CD4-positive, alpha-beta T cell treated with Interleukin-12 subunit alpha and Interleukin-12 subunit beta, for 1 hour (primary cell): ENCODE measurements around the gene DLG2.

Experiments
- DNase-seq: peaks from one replicate; pipeline ENCODE4 v3.0.0-alpha.2; 2020

DLG2 gene

DNA sequence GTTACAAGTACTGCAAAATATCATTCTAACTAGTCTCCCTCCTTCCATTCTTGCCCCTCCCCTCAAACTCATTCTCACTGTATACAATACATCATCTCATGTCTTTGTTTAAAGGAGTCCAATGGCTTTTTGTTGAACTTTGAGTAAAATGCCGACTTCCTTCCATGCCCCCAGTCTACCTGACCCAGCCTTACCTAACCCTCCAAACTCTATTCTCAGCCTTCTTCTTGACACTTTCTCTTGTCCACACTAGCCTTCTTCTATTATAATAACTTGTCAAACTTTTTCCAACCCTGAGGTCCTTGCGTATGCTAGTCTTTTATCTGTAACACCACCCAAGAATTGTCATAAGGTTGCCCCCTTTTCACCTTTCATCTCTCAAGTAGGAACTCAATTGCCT lies 1329.6 kb downstream of the DLG2 start:
- DNase-seq: no peak

DNA sequence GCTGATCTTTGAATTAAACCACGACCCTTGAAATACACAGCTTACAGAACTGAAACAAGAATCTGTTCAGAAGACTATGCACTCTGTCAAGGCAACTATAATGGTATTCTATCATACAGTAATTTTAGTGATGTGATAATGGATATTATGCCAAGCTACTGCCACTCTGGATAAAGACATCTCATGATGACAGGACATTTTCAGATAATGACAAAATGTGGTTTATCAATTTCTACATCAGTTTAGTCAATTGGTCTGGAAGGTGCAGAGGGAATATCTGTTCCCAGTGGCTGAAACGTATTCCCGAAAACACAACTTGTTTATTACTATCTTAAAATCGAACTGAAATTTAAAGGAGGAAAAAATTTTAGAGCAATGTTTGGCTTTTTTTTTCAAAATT lies 1331.3 kb downstream of the DLG2 start:
- DNase-seq: no peak

DNA sequence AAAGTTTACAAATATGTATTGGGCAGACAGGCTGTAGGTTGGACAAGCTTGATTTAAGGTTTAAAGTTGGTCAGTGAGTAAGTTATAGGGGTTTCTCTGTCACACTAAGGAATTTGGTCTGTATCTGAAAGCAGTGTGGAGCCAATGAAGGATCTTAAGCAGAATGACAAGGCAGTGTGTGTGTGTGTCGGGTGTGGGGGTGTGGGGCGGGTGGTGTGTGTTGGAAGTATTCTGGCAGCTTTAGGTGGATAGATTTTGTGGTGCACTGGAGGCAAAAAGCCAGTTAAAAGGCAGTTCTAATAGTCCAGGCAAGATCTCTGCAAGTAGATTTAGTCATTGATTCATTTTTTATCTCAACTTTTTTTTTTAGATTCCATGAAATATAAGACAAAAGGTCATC lies 1334.2 kb downstream of the DLG2 start:
- DNase-seq: no peak

DNA sequence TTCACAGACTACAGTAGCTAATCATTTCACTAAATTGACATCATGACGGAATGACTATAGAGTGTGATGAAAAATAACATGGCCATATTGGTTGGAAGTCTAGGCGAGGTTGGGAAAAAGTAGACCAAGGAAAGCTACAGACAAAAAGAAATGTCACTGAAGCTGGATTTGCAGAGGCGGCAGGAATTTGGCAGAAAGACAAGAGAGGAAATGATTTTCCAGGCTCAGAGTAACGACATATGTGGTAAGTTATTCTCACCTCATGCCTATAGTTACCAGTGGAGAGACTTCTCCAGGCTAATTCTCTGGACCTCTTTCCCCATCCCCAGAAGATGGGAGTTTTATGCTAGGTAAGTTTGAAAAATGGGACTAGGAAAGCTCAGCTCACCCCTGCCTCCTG lies 1335.1 kb downstream of the DLG2 start:
- DNase-seq: no peak

DNA sequence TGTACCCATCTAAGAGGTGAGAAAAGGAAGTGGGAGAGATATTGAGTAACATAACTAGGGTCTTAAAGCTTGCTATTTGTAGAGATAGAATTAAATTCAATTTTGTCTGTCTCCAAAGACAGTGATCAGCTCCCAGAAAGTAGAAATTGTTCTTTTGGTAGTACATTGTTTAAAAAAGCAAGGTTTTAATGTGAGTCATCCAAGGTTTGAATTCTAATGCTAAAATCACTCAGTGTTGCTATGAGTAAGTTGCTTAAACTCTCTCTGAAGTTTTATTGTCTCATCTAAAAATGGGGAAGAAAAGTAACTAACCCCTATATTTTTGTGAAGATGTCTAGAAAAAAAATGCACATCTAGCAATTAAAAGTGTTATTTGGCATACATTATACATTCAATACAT lies 1336.5 kb downstream of the DLG2 start:
- no peak for DNase-seq

DNA sequence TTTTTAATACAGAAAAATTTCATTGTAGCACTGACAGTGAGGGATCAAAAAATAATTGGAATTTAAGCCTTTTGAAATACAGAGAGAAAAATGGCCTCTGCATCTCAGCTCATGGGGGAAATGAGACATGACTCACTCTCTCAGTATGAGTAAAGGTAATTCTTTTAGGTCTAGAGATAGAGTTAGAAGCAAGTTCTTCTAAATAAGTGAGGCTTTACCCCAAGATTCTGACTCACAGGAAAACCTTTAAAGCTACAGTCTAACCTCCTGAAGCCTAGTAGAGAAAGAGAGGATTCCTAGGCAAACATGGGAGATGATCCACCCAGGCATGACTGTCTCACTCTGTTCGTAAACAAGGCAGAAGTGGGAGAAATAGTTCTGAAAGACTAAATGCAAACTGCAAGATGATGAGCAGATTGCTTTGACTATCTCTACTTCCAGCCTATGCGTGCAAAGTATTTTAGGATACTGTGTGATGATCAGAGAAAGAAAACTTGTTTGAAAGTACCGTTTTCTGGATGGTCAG lies 1337.7 kb downstream of the DLG2 start:
- no peak for DNase-seq

DNA sequence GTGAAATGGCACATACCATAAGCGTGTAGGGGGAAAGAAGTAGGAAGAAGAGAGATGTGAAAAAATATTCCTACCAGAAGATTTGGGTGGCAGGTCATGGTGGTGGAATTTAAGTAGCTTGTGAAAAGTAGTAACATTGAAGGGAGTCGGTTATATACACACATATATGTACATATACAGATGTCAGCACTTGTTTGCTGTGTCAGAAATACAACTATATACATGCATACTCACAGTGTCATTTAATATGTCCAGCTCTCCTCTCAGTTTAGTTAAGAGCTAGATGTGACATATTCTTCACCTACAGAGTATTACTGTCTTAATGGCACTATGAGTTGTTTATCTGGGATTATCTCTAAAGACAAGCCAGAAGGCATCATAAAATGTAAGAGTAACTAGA lies 1353.6 kb downstream of the DLG2 start:
- no peak for DNase-seq

DNA sequence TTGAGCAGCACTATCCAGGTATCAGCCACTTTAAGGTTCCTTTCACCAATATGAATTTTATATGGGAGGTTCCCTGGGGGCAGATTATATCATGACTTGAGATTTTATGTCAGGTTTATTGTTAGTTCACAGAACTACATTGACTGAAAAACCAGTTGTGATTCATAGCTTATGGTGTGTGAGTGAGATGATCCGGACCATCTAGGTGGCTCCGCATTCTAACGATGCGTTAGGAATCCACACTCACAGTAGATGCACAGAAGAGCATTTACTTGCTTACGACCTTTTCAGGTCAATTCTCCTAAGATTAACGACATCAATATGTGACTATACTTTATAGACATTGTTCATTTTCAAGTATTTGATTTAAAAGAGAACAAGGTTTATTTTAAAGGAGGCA lies 1356.7 kb downstream of the DLG2 start:
- DNase-seq: no peak

DNA sequence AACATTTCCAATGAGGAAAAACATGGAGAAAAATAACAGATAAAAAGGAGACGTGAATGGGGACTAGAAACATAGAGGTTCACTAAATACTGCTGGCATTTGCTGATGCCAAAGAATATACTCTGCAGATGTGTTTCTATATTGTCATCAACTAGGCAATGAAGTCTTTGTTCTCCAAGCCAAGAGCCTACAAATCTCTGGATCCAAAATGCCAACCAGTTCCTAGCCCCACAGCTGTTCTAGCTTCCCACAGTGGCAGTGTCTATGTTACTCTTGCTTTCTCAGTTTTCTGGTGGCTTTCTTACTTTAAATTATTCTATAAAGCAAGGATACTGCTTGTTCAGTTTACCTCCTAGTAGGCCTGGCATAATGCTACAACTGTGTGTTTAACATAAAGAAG lies 1363.1 kb downstream of the DLG2 start:
- DNase-seq: no peak

DNA sequence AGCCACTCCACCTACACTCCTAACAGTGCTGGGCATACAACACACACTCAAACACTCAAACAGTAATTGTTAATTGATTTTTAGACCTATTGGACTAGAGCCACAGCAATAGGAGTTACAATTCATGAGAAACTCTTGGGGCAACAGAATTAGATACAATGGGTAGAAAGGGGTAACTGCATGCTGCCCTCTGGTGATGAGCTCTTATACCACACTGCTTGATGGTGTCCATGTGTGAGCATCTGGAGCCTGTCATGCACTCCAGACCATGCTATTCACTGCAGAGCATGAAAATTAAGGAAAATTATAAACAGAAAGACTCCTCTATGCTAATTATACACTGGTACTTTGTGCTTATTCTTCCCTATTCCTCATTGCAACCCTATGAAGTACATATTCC lies 1365.4 kb downstream of the DLG2 start:
- no peak for DNase-seq

DNA sequence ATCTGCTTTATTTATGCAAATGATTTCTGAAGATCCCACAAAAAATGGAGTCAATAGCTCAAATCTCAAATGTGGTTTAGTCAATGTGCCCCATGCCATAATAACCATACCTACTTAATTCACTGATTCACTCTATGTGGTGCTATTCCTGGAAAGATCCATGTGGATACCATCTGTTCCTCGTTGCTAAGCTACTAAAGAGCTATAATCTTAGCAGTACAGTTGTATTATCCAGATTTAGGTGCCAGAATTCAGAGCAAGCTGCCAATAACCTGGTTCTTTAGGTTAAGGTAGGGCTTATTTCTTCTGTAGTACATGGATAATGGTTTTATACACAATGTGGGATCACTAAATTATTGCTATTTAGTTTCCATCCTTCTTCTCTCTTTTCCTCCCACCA lies 1366.3 kb downstream of the DLG2 start:
- DNase-seq: no peak

DNA sequence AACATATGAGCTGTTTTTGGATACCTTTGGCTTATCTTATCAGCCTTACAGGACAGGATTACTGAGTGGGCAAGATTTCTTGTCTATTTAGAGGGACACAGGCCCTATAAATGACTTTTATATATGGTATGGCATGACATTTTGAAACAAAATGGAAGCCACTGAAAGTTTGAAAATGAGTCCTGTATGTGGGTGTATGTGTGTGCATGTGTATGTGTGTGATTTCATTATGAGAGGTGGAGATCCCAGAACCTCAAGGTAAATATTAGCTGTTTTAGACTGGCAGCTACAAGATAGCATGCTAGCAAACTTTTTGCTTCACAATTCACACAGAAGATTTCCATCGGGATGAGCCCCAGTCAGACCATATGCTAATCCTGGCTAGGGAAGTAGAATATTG lies 1370.5 kb downstream of the DLG2 start:
- no peak for DNase-seq

DNA sequence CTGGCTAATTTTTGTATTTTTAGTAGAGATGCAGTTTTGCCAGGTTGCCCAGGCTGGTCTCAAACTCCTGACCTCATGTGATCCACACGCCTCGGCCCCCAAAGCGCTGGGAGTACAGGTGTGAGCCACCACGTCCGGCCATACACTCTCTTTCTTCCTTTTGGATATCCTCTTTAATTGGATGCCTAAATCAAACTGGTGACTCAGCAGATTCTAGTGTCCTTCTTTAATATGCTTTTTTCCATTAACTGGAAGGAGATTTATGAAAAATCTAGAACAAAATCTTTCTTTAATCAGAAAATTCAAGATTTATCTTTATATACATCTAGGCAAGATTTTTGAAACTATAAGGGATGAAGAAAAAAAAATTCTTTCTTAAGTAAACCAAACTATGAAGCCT lies 1371.7 kb downstream of the DLG2 start:
- no peak for DNase-seq

DNA sequence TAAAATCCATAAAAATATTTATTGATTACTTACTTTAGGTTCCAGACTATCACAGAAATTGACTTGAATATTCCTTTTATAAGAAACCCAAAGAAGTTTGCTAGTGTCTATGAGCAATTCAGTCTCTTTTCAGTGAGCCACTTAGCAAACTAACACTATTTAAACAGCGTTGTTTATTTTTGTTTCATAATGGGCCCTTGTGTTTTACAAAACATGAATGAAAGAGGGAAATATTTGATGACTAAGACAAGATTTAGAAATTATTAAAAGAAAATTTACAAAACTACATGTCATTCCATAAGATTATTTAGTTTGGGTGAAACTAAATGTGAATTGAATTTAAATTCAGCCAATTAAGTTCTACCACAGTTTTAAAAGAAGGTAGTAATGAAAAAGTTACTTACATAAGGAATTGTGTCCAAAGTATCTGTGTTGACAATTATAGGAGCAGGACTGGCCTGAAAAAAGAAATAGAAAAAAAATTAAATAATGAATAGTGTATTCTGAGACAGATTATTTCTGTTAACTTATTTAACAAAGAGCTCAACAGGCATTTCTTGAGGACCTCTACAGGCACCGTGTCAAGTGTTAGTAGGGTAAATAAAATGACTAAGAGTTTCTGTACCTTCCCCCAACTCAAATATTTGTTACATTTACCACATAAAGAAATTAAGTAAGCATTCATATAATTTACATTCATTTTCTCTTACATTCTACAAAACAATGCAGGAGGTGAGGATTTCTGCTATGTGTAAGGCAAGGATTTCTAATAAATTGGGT lies 1376.1 kb downstream of the DLG2 start:
- DNase-seq: no peak

DNA sequence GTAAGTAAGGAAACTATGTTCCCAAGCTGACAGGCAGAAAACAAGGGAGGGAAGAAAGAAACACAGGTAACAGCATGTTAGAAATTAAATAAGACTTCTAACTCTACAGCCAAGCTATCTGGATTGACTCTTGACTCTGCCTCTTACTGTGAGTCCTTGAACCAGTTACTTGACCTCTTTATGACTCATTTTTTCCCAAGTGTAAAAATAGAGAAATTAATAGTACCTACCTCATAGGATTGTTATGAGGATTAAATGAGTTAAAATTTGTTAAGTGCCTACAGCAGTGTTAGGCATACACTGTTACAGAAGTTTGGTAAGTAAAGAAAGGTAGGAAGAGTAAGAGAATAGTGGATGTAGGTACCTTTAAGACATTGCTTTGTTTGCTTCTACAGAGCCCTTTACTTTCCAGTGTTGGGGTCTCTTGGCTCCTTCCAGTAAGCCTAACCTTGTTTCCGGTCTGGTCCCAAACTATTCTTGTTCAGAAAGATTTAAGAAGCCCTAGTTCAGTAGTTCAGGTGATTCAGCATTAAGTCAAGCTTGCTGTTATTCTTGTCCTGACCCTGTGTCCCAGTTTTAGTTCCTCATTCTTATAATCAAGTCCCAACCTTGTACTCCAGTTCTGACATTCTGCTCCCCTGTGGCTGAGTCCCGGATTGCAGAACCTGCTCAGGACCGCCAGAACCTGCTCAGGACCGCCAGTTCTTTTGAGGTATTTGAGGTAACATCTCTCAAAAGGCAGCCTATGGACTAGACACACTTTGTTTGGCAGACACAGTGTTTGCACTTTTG lies 1377.6 kb downstream of the DLG2 start:
- DNase-seq: no peak

DNA sequence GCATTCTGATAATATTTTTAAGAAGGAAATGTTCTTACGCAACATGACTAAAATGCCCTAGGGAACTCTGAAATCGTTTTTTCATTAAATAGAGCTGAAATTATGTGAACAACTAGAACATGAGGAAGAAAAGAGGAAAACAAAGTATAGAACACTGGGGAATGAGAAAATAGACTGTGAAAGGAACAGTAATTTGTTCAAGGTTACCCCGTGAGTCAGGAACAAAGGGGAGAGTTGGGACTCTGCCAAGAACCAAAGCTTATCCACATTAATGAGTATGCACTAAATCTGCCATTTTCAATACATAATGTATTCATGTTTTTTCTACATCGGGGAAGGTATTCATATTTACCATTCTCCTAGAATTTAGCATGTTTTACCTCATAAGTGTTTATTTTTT lies 1379.2 kb downstream of the DLG2 start:
- no peak for DNase-seq

DNA sequence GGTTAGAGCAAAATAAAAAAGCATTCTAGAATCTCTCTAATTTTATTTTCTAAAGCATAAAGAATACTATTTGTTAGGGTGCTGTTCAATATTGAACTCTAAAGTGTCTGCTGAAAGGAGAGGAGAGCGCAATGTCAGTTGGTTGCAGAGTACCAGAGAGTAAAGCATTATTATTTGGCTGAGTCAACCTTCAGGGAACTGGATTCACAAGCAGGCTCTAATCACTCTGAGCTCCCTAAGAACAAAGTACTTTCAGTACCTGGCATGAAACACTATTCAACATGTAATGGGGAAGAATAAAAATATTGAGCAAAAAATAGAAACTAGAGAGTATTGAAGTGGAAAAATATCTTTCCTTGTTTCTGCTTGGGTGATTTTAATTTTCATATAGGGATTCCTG lies 1380.0 kb downstream of the DLG2 start:
- no peak for DNase-seq

DNA sequence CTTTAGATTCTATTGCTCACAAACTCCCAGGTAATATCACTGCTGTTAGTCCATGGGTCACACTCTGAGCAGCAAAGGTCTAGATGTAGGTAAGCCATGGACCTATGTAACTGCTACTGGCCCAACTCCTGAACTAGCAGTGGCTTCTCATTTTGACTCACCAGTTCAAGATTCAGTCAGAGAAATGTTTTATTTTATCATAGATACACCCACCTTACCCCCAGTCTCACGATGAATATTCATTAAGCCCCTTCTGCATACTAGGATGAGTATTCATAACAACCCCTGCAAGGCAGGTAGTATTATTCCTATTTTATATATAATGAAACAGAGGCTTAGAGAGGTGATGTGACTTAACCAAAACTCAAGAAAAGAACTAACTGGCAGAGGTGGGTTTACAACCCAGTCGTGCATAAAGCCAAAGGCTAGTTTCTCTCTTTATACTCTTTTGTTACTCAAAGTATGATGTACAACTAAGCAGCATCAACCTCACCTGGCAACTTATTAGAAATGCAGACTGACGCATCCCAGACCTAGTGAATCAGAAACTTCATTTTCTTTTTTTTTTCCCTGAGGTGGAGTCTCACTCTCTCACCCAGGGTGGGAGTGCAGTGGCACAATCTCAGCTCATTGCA lies 1383.4 kb downstream of the DLG2 start:
- DNase-seq: no peak

DNA sequence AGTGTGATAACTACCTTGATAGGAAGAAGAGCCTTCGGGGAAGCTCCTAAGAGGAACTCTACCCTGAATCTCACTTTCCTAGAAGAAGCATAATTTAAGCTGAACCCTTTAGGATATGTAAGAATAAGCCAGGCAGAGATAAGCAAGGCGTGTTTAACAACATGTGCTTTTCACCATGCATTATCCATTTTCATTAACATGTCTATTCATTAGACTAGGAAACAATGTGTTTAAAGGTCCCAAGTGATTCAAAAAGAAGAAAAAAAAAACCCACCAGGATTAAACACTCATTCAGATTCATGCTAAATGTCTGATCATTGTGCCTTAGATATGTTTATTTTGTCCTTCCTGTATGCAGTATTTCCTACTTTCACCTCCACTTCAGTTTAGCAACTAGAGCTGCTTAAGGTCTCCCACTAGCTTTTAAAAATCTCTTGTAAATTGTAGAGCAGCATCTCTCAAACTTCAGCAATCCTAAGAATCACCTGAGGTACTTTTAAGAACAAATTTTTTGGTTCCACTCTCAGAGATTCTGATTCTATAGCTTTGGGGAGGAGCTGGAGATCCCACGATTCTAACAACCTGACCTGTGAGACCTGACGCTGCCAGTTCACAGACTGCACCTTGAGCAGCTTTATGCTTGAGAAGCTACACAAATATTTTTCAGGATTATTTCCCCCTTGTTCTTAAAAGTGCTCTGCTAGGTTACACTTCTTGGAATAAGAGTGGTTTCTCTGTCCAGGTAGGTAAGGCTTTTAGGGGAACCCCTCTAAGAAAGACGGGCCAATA lies 1385.6 kb downstream of the DLG2 start:
- DNase-seq: no peak

DNA sequence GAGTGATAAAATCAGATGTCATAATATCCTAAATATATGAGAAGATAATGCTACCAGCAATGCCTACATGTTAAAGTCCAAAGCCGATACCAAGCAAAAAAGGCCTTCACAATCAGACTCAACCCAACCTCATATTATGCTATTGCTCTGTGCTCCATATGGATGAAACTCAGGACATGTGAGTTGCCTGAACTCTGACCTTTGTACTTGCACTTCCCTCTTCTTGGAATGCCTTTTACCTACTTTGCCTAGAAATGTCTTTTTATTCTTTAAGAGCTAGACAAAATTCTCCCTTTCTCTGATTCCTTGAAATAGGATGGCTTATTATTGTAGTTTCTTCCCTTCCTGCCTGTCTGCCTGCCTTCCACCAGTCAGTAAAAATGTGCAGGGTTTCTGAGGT lies 1386.3 kb downstream of the DLG2 start:
- no peak for DNase-seq

DNA sequence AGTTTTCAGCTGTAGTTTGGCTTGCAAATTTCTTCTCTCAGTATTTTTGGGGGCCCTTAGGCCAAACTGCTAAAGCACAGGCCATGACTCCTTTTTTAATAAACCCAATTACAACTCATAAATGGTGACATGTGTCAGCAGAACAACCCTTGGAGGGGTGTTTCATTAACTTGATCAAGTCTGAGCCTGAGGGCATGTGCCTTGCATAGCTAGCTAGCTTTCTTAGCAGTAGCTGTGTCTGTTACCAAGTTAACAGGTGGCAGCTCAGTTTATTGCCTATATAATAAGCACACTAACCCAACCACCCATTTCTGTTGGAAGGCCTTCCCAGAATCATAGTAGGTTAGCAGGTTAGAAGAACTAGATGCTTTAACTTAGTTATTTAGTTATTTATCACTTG lies 1390.7 kb downstream of the DLG2 start:
- DNase-seq: no peak

DNA sequence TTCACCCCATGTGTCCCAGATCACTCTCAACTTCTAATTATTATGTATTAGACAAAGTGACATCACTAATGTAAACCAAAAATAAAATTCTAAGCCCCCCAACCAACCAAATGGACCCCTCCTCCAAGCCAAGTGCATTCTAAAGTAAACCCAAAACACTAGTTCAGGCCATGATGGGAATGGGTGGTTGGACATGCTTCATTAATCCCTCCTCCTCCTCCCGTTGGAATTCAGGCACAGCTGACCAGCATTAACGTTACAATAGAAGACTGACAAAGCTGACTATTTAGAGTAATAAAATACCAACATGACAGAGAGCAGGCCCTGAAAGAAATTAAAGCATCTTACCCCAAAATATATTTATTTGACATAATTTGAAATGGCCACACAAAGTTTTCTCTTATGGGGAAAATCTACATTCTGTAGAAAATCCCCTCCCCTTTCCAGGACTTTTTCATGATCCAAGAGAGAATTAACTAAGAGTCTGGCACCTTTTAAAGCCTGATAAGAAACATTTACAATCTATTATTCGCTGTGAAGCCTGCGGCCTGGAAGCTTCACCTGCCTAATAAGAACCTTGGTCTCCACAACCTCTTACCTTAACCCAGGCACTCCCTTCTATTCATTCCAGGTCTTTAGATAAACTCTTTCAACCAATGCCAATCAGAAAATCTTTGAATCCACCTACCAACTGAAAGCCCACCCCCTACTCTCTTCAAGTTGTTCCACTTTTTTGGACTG lies 1392.5 kb downstream of the DLG2 start:
- no peak for DNase-seq
